DMS53 treated with DMSO at 0.1 percent for 48 hours (cell line): ENCODE measurements around the gene LRRTM4.

Source experiments
- DNase-seq: peaks from one replicate; lab custom pipeline; 2025; ENCODE audit not compliant: unreplicated experiment; lab: John Stamatoyannopoulos, UW

LRRTM4 gene

GRCh38 chr2:77479395-77479794 lies 42.8 kb downstream of the LRRTM4 start:
- DNase-seq = no peak

- no peak for DNase-seq
These were observed 52.1 kb downstream of the LRRTM4 start for GRCh38 chr2:77470096-77470495.

GRCh38 chr2:77469106-77469505 lies 53.1 kb downstream of the LRRTM4 start:
- DNase-seq = no peak

GRCh38 chr2:77459840-77460239 lies 62.3 kb downstream of the LRRTM4 start:
- no peak for DNase-seq

- DNase-seq = no peak
These were observed 64.0 kb downstream of the LRRTM4 start for GRCh38 chr2:77458216-77458615.

GRCh38 chr2:77457665-77458064 lies 64.5 kb downstream of the LRRTM4 start:
- DNase-seq = no peak

GRCh38 chr2:77443076-77443475 lies 79.1 kb downstream of the LRRTM4 start:
- no peak for DNase-seq

- DNase-seq = no peak
These were observed 87.3 kb downstream of the LRRTM4 start for GRCh38 chr2:77434880-77435279.

GRCh38 chr2:77428946-77429345 lies 93.2 kb downstream of the LRRTM4 start:
- no peak for DNase-seq

GRCh38 chr2:77421971-77422370 lies 100.2 kb downstream of the LRRTM4 start:
- no peak for DNase-seq

GRCh38 chr2:77418537-77418936 lies 103.6 kb downstream of the LRRTM4 start:
- DNase-seq = no peak

GRCh38 chr2:77404189-77404588 lies 118.0 kb downstream of the LRRTM4 start:
- DNase-seq = no peak

- DNase-seq = no peak
These were observed 123.1 kb downstream of the LRRTM4 start for GRCh38 chr2:77398970-77399600.

GRCh38 chr2:77397763-77398162 lies 124.4 kb downstream of the LRRTM4 start:
- DNase-seq = peak; percentile 45

GRCh38 chr2:77395011-77395410 lies 127.2 kb downstream of the LRRTM4 start:
- DNase-seq = no peak

- no peak for DNase-seq
These were observed 131.1 kb downstream of the LRRTM4 start for GRCh38 chr2:77391119-77391518.

- DNase-seq = no peak
These were observed 134.9 kb downstream of the LRRTM4 start for GRCh38 chr2:77387324-77387723.

GRCh38 chr2:77372636-77373035 lies 149.5 kb downstream of the LRRTM4 start:
- DNase-seq = no peak

GRCh38 chr2:77370511-77370910 lies 151.7 kb downstream of the LRRTM4 start:
- DNase-seq = no peak

GRCh38 chr2:77363277-77363676 lies 158.9 kb downstream of the LRRTM4 start:
- DNase-seq = no peak

- no peak for DNase-seq
These were observed 173.4 kb downstream of the LRRTM4 start for GRCh38 chr2:77348821-77349220.

GRCh38 chr2:77336013-77336412 lies 186.2 kb downstream of the LRRTM4 start:
- no peak for DNase-seq

- no peak for DNase-seq
These were observed 193.8 kb downstream of the LRRTM4 start for GRCh38 chr2:77328134-77328931.
